GM18907 (cell line): ENCODE data around the gene SQOR.
A peak's percentile ranks its signal among the peaks of the same experiment; 100 is the strongest.

Experiments used
- ATAC-seq: cut with Tn5 transposase; IDR thresholded peaks from one replicate; pipeline ENCODE4 v1.9.1; 2021; ENCODE audit warnings: mild to moderate bottlenecking, moderate library complexity; ENCODE audit not compliant: unreplicated experiment

Gene SQOR

GRCh38 chr15:45634432-45635190 lies at the start of gene SQOR:
SQOR (plus strand) TSS chr15:45635029; CDS start chr15:45658924, 23,895 bp downstream.
- ATAC-seq = peak; percentile 87

- ATAC-seq = no peak
Observed at GRCh38 chr15:45585069-45585791, 49.6 kb upstream of the SQOR start.

- ATAC-seq = no peak
Observed at GRCh38 chr15:45586125-45586524, 48.7 kb upstream of the SQOR start.

- ATAC-seq = peak; percentile 15
Observed at GRCh38 chr15:45586601-45587094, 48.2 kb upstream of the SQOR start.

GRCh38 chr15:45587095-45587862 lies 47.5 kb upstream of the SQOR start, which contains the start of gene BLOC1S6:
BLOC1S6 (plus strand) TSS chr15:45587379; CDS start chr15:45587444, 65 bp downstream.
- peak; percentile 89 for ATAC-seq

- no peak for ATAC-seq
Observed at GRCh38 chr15:45587863-45588170, 47.0 kb upstream of the SQOR start.

- no peak for ATAC-seq
Observed at GRCh38 chr15:45588219-45588875, 46.5 kb upstream of the SQOR start.

- ATAC-seq = no peak
Observed at GRCh38 chr15:45589256-45589655, 45.6 kb upstream of the SQOR start.

GRCh38 chr15:45594319-45594718 lies 40.5 kb upstream of the SQOR start:
- no peak for ATAC-seq

- no peak for ATAC-seq
Observed at GRCh38 chr15:45594835-45595530, 39.8 kb upstream of the SQOR start.

- ATAC-seq = no peak
Observed at GRCh38 chr15:45603881-45604280, 30.9 kb upstream of the SQOR start.

- ATAC-seq = no peak
Observed at GRCh38 chr15:45604326-45604725, 30.5 kb upstream of the SQOR start.

GRCh38 chr15:45606413-45606812 lies 28.4 kb upstream of the SQOR start:
- no peak for ATAC-seq

- no peak for ATAC-seq
Observed at GRCh38 chr15:45606841-45607240, 28.0 kb upstream of the SQOR start.

GRCh38 chr15:45611305-45611704 lies 23.5 kb upstream of the SQOR start:
- no peak for ATAC-seq

GRCh38 chr15:45612790-45613415 lies 21.9 kb upstream of the SQOR start:
- ATAC-seq = peak; percentile 42

- no peak for ATAC-seq
Observed at GRCh38 chr15:45616901-45617323, 17.9 kb upstream of the SQOR start.

- no peak for ATAC-seq
Observed at GRCh38 chr15:45618813-45619212, 16.0 kb upstream of the SQOR start.

- ATAC-seq = no peak
Observed at GRCh38 chr15:45628136-45628535, 6.7 kb upstream of the SQOR start.
